GM12865 (cell line): ENCODE data around the gene RBM33.

Experiments
- DNase-seq: peaks from one replicate; pipeline ENCODE4 v3.0.0; 2010; ENCODE audit warnings: low read depth
- H3K4me3 ChIP-seq: 2 replicates; pipeline ENCODE4 v1.5.1; 2011; ENCODE audit warnings: mild to moderate bottlenecking, low read depth, low read length, control low read depth
- CTCF ChIP-seq: IDR thresholded peaks from 2 replicates; pipeline ENCODE4 v1.5.1; 2011; ENCODE audit warnings: low read length, control low read depth, low read depth, inconsistent platforms; ENCODE audit not compliant: insufficient read depth; ENCODE audit errors: missing control alignments

The RBM33 gene

DNA sequence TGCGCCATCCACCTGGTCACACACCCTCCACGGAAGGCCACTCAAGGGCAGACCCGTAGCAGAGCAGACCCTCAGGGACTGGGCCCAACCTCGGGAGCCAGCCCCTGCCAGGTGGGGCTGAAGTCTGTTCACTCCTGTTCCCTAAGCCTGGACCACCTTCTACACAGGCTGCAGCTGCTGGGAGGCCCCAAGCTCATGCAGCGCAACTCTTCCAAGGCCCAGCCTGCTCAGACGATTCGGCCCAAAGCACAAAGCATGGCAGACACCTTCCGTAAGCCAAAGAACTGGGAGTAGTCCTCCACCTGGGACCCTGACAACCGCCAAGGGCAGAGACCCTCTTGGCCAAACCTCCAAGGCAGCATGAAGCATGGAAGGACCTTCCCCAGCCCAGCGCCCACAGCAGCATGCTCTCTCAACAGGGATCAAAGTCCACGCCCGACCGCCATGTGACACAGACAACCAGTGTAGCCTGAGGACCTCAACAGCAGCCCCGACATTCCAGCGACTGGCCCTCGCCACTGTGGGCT lies 156.3 kb downstream of the RBM33 start:
- H3K4me3 ChIP-seq, result no peak overlapping the region
- DNase-seq, result no peak
- TF ChIP-seq CTCF, result no peak

DNA sequence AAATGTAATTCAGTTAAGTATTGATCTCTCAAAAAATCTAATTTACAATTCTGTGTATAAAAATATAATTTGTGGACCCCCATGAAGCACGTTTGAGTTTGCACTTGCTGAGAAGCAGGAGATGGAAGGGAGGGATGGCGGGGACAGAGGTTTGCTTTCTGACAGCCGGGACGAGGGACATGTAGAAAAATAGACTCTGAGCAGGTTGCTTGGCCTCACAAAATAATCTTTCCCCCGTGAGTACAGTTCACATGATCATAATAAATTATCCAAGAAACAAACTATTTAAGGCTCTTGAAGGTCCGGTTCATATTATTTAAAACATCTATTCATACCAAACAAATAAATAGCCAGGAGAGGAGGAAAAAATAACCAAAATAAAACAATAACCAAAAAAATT lies 157.8 kb downstream of the RBM33 start:
- TF ChIP-seq CTCF, result no peak
- H3K4me3 ChIP-seq, result no peak overlapping the region

GRCh38 chr7:155802906-155803417 lies 158.5 kb downstream of the RBM33 start:
- H3K4me3 ChIP-seq, result no peak overlapping the region
- DNase-seq, result no peak

More for the DNA sequence above, 157.8 kb downstream of the RBM33 start:
- DNase-seq, result no peak

GRCh38 chr7:155803418-155804376 lies 159.2 kb downstream of the RBM33 start:
- no peak overlapping the region for H3K4me3 ChIP-seq
- DNase-seq, result peak; percentile 35
- no peak for TF ChIP-seq CTCF

More at GRCh38 chr7:155802906-155803417, 158.5 kb downstream of the RBM33 start:
- TF ChIP-seq CTCF, result no peak

- H3K4me3 ChIP-seq, result no peak overlapping the region
- no peak for TF ChIP-seq CTCF
- no peak for DNase-seq
These were observed 160.0 kb downstream of the RBM33 start for GRCh38 chr7:155804431-155804831.

GRCh38 chr7:155804897-155805825 lies 160.7 kb downstream of the RBM33 start:
- H3K4me3 ChIP-seq, result no peak overlapping the region
- peak; percentile 38 for DNase-seq
- peak; percentile 38 for TF ChIP-seq CTCF
